H9 (cell line): Measurements from ENCODE around the gene CAPN12. TPM values are rescaled to one million over a fixed set of nuclear protein-coding genes. Genes with fewer than 3 reads are reported as not detected.

Experiments
- DNase-seq: peaks from one replicate; pipeline ENCODE4 v3.0.0-alpha.2; 2017
- H2AFZ ChIP-seq: one replicate; pipeline ENCODE4 v1.6.1; 2013; ENCODE audit warnings: mild to moderate bottlenecking, low read length, control low read depth, moderate library complexity
- H2AK5ac ChIP-seq: 2 replicates; pipeline ENCODE4 v1.6.1; 2013; ENCODE audit warnings: low read length, control low read depth, mixed read lengths; ENCODE audit not compliant: insufficient read length
- H2BK120ac ChIP-seq: one replicate; pipeline ENCODE4 v1.6.1; 2013; ENCODE audit warnings: low read depth, mild to moderate bottlenecking, low read length, control low read depth, inconsistent platforms; ENCODE audit not compliant: poor library complexity, severe bottlenecking
- H2BK12ac ChIP-seq: 2 replicates; pipeline ENCODE4 v1.6.1; 2013; ENCODE audit warnings: low read length, control low read depth, mixed read lengths, low read depth; ENCODE audit not compliant: insufficient read length
- H2BK15ac ChIP-seq: 2 replicates; pipeline ENCODE4 v1.6.1; 2013; ENCODE audit warnings: low read depth, low read length, control low read depth
- H2BK20ac ChIP-seq: one replicate; pipeline ENCODE4 v1.6.1; 2013; ENCODE audit warnings: low read depth, mild to moderate bottlenecking, low read length, control low read depth, inconsistent platforms; ENCODE audit not compliant: poor library complexity, severe bottlenecking
- H2BK5ac ChIP-seq: 2 replicates; pipeline ENCODE4 v1.6.1; 2013; ENCODE audit warnings: low read length, control low read depth, mixed read lengths; ENCODE audit not compliant: insufficient read length
- H3K14ac ChIP-seq: 2 replicates; pipeline ENCODE4 v1.6.1; 2013; ENCODE audit warnings: low read length, control low read depth; ENCODE audit not compliant: insufficient read depth
- H3K18ac ChIP-seq: 2 replicates; pipeline ENCODE4 v1.6.1; 2013; ENCODE audit warnings: low read depth, mild to moderate bottlenecking, mixed read lengths, low read length, control low read depth; ENCODE audit not compliant: insufficient read length
- H3K23ac ChIP-seq: 2 replicates; pipeline ENCODE4 v1.6.1; 2013; ENCODE audit warnings: low read length, control low read depth, mixed read lengths, low read depth; ENCODE audit not compliant: insufficient read length
- H3K23me2 ChIP-seq: 2 replicates; pipeline ENCODE4 v1.6.1; 2013; ENCODE audit warnings: low read depth, mild to moderate bottlenecking, mixed read lengths, low read length, control low read depth; ENCODE audit not compliant: insufficient read length, poor library complexity, severe bottlenecking
- H3K27ac ChIP-seq: 2 replicates; pipeline ENCODE4 v1.5.1; 2013; ENCODE audit warnings: low read length, control low read depth, mixed read lengths, low read depth; ENCODE audit not compliant: insufficient read length
- H3K27me3 ChIP-seq: 2 replicates; pipeline ENCODE4 v1.6.1; 2013; ENCODE audit warnings: low read length, control low read depth, inconsistent platforms; ENCODE audit not compliant: insufficient read depth
- H3K4ac ChIP-seq: 2 replicates; pipeline ENCODE4 v1.6.1; 2013; ENCODE audit warnings: low read depth, mild to moderate bottlenecking, control low read depth, inconsistent platforms, low read length, moderate library complexity
- H3K4me1 ChIP-seq: 2 replicates; pipeline ENCODE4 v1.6.1; 2013; ENCODE audit warnings: low read length, control low read depth, inconsistent platforms; ENCODE audit not compliant: insufficient read depth
- H3K4me2 ChIP-seq: 2 replicates; pipeline ENCODE4 v1.6.1; 2013; ENCODE audit warnings: low read length, control low read depth, mixed read lengths; ENCODE audit not compliant: insufficient read length, insufficient read depth
- H3K56ac ChIP-seq: 2 replicates; pipeline ENCODE4 v1.6.1; 2013; ENCODE audit warnings: low read depth, mild to moderate bottlenecking, mixed read lengths, low read length, control low read depth; ENCODE audit not compliant: insufficient read length
- H3K79me1 ChIP-seq: 2 replicates; pipeline ENCODE4 v1.6.1; 2013; ENCODE audit warnings: low read depth, mild to moderate bottlenecking, moderate library complexity, low read length, control low read depth, inconsistent platforms; ENCODE audit not compliant: insufficient read depth, poor library complexity, severe bottlenecking
- H3K79me2 ChIP-seq: 2 replicates; pipeline ENCODE4 v1.6.1; 2013; ENCODE audit warnings: low read length, control low read depth, inconsistent platforms; ENCODE audit not compliant: insufficient read depth
- H3K9ac ChIP-seq: 2 replicates; pipeline ENCODE4 v1.6.1; 2013; ENCODE audit warnings: low read length, control low read depth, mixed read lengths; ENCODE audit not compliant: insufficient read length; ENCODE audit errors: extremely low read depth
- H3K9me3 ChIP-seq: one replicate; pipeline ENCODE4 v1.6.1; 2013; ENCODE audit warnings: low read depth, low read length, inconsistent platforms; ENCODE audit not compliant: control insufficient read depth
- H3T11ph ChIP-seq: one replicate; pipeline ENCODE4 v1.6.1; 2013; ENCODE audit warnings: mild to moderate bottlenecking, low read length, control low read depth, inconsistent platforms
- H4K20me1 ChIP-seq: one replicate; pipeline ENCODE4 v1.6.1; 2013; ENCODE audit not compliant: control insufficient read depth, insufficient read length, insufficient read depth
- H4K5ac ChIP-seq: 2 replicates; pipeline ENCODE4 v1.6.1; 2013; ENCODE audit warnings: low read depth, mild to moderate bottlenecking, mixed read lengths, low read length, control low read depth; ENCODE audit not compliant: insufficient read length
- H4K8ac ChIP-seq: replicated peaks from 2 replicates; pipeline ENCODE4 v1.6.1; 2013; ENCODE audit warnings: low read length, control low read depth, mixed read lengths, low read depth; ENCODE audit not compliant: insufficient read length
- H4K91ac ChIP-seq: 2 replicates; pipeline ENCODE4 v1.6.1; 2013; ENCODE audit warnings: low read depth, mild to moderate bottlenecking, moderate library complexity, mixed read lengths, low read length, control low read depth; ENCODE audit not compliant: insufficient read length
- H3K27ac Mint-ChIP-seq, 3 experiments: 2 replicates in 2 of 3; 3 replicates in 1 of 3; pipeline ENCODE4 v1.8.0; 2020 to 2021; ENCODE audit warnings: mixed read lengths in 3 of 3, mild to moderate bottlenecking in 1 of 3, moderate library complexity in 1 of 3
- H3K27me3 Mint-ChIP-seq: 2 replicates; pipeline ENCODE4 v1.8.0; 2021; ENCODE audit warnings: low read depth, mild to moderate bottlenecking, moderate library complexity, mixed read lengths
- H3K36me3 Mint-ChIP-seq, 3 experiments: 2 replicates in 2 of 3; 3 replicates in 1 of 3; pipeline ENCODE4 v1.8.0; 2020 to 2021; ENCODE audit warnings: low read depth in 3 of 3, mixed read lengths in 3 of 3; ENCODE audit not compliant: insufficient read depth in 1 of 3
- H3K4me1 Mint-ChIP-seq, 2 experiments: 2 replicates each; pipeline ENCODE4 v1.8.0; 2020; ENCODE audit warnings: mixed read lengths in 2 of 2
- H3K4me3 Mint-ChIP-seq, 2 experiments: 2 replicates in 1 of 2; 3 replicates in 1 of 2; pipeline ENCODE4 v1.8.0; 2020 to 2021; ENCODE audit warnings: mild to moderate bottlenecking in 2 of 2, mixed read lengths in 2 of 2, moderate library complexity in 1 of 2
- H3K9me3 Mint-ChIP-seq, 2 experiments: 2 replicates in 1 of 2; 3 replicates in 1 of 2; pipeline ENCODE4 v1.8.0; 2020; ENCODE audit warnings: mild to moderate bottlenecking in 2 of 2, mixed read lengths in 2 of 2, moderate library complexity in 1 of 2
- CTCF ChIP-seq: fragments of 200-600 bp; sonication (generic); conservative IDR thresholded peaks from 3 replicates; pipeline ENCODE4 v1.8.0; 2021; ENCODE audit warnings: antibody characterized with exemption, mild to moderate bottlenecking
- WGBS: extraction: QIAGEN DNeasy Blood & Tissue Kit; methylation state at CpG from one replicate; pipeline ENCODE4 v1.1.7; 2013; ENCODE audit warnings: missing lambda C conversion rate, low lambda C conversion rate, mixed read lengths; ENCODE audit not compliant: insufficient read length; ENCODE audit errors: extremely low coverage; 5-methylcytosine and 5-hydroxymethylcytosine counted together
- total RNA-seq: library from RNA; stranded (reverse); gene quantifications from 2 replicates; pipeline ENCODE4 v1.2.1, GENCODE V29; 2021

The CAPN12 gene
- total RNA-seq, 1 experiment from 2014 or later = 10.5 TPM

- Histone ChIP-seq H3K27me3 (no peaks in the 10 kb centered on the region), H3K23ac (no peak within 1 kb of the TSS), H2AFZ (no peak within 1 kb of the TSS), H3K9me3 (no peaks in the 10 kb centered on the region), H4K20me1 (no peaks in the 10 kb centered on the region), H3K79me2 (no peaks in the 10 kb centered on the region), H3K4me2 (no peak within 1 kb of the TSS), H3K23me2 (no peaks in the 10 kb centered on the region), H4K8ac (no peak within 1 kb of the TSS), H3K4ac (no peak within 1 kb of the TSS), H4K91ac (no peak within 1 kb of the TSS), H3K56ac (no peak within 1 kb of the TSS), H4K5ac (no peak within 1 kb of the TSS), H2BK120ac (no peak within 1 kb of the TSS), H3K4me1 (0 out of 2 replicates have a peak, but pooled peaks cover 3% of the 10 kb centered on the region), H3K79me1 (no peaks in the 10 kb centered on the region), H3K9ac (no peak within 1 kb of the TSS), H3K27ac (no peak within 1 kb of the TSS), H2BK5ac (no peak within 1 kb of the TSS), H2BK20ac (no peak within 1 kb of the TSS), H3K18ac (no peak within 1 kb of the TSS), H2BK15ac (no peak within 1 kb of the TSS), H3K14ac (no peak within 1 kb of the TSS), H3T11ph (no peak within 1 kb of the TSS), H2BK12ac (no peak within 1 kb of the TSS), H2AK5ac (no peak within 1 kb of the TSS)
- no CpG with 5 or more reads among the region's 17 CpGs for WGBS
- no peak for TF ChIP-seq CTCF
- peaks cover 7 to 9% of the 10 kb centered on the region in 2 experiments for H3K4me1 Mint-ChIP-seq
- no peak for DNase-seq
- no peak within 1 kb of the TSS; a peak in 1 of 5 replicates for H3K4me3 Mint-ChIP-seq
- no peaks in the 10 kb centered on the region for H3K36me3 Mint-ChIP-seq
- H3K27me3 Mint-ChIP-seq = no peaks in the 10 kb centered on the region
- no peak within 1 kb of the TSS; a peak in 1 of 7 replicates for H3K27ac Mint-ChIP-seq
- no peaks in the 10 kb centered on the region; a peak in 1 of 5 replicates for H3K9me3 Mint-ChIP-seq
Measured at GRCh38 chr19:38788478-38789243, 44.4 kb upstream of the CAPN12 start, which contains the start of gene LGALS7B. TSS of gene LGALS7B (plus strand) at chr19:38789200. CDS start at chr19:38789227, 27 bp downstream.
